ENCODE results near the gene TMSB4X.
A peak's percentile ranks its signal among the peaks of the same experiment; 100 is the strongest.

- TF ChIP-seq CTCF (IDR thresholded peaks at IDR 0.05), result no peak
- TF ChIP-seq EP300 (IDR thresholded peaks at IDR 0.05), result peak in 2 of 4 donors; percentile 21 to 72
Measured at GRCh38 chrX:12949927-12950656, 24.8 kb upstream of the TMSB4X start.
